Measurements from ENCODE around the gene GYG1.

GRCh38 chr3:148958696-148959095, 32.6 kb upstream of the GYG1 start:
- TF ChIP-seq POLR2AphosphoS5 (IDR thresholded peaks at IDR 0.05; ENCODE audit: low read depth, low read length) = no peak
- no peak for TF ChIP-seq TAF1 (IDR thresholded peaks at IDR 0.05; ENCODE audit: borderline replicate concordance, insufficient read depth, low read length)
- no peak for TF ChIP-seq SIN3A (IDR thresholded peaks at IDR 0.05; ENCODE audit: borderline replicate concordance, insufficient read depth, low read length)
- TF ChIP-seq REST (IDR thresholded peaks at IDR 0.05; ENCODE audit: insufficient read depth in 1 of 2, low read depth in 2 of 2, low read length in 2 of 2) = no peak

Data from PFSK-1 (cell line).